HG03469 (cell line): ENCODE data around the gene ECE2.

Source experiments
- ATAC-seq: cut with Tn5 transposase; IDR thresholded peaks from one replicate; pipeline ENCODE4 v1.9.1; 2021; ENCODE audit warnings: mild to moderate bottlenecking, moderate library complexity, moderate number of reproducible peaks; ENCODE audit not compliant: unreplicated experiment

ECE2 gene

DNA sequence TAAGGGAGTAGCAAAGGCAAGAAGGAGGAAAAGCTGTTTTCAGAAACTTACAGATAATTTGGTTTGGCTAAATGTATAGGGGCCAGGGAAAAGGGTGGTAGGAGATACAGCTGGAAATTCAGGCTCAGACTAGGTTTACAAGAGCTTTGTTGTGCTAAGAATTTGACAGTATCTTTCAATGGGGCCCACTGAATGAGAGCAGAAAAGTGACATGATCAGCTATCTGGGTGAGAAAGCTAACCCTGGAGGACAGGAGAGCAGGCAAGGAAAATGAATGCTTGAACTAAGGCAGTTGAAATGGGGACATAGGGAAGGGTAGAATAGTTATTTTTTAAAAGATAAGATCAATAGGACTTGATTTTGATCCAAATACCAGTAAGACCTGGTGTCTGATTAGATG, 35.8 kb downstream of the ECE2 start:
- no peak for ATAC-seq

DNA sequence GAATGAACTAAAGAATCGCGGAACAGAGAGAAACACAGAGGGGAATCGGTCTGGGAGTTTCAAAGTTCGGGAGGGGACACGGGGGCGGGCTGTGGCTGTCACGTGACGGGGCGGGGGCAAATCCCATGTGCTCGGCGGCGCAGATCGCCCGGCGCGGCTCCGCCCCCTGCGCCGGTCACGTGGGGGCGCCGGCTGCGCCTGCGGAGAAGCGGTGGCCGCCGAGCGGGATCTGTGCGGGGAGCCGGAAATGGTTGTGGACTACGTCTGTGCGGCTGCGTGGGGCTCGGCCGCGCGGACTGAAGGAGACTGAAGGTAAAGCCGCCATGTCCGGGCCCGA, 38.5 kb downstream of the ECE2 start, which contains the start of gene EIF4G1:
Gene EIF4G1 (plus strand): TSS at position 244 of the 337 bp plus-strand sequence. CDS start 1,191 bp downstream, outside the sequence.
- ATAC-seq, result peak; percentile 82

DNA sequence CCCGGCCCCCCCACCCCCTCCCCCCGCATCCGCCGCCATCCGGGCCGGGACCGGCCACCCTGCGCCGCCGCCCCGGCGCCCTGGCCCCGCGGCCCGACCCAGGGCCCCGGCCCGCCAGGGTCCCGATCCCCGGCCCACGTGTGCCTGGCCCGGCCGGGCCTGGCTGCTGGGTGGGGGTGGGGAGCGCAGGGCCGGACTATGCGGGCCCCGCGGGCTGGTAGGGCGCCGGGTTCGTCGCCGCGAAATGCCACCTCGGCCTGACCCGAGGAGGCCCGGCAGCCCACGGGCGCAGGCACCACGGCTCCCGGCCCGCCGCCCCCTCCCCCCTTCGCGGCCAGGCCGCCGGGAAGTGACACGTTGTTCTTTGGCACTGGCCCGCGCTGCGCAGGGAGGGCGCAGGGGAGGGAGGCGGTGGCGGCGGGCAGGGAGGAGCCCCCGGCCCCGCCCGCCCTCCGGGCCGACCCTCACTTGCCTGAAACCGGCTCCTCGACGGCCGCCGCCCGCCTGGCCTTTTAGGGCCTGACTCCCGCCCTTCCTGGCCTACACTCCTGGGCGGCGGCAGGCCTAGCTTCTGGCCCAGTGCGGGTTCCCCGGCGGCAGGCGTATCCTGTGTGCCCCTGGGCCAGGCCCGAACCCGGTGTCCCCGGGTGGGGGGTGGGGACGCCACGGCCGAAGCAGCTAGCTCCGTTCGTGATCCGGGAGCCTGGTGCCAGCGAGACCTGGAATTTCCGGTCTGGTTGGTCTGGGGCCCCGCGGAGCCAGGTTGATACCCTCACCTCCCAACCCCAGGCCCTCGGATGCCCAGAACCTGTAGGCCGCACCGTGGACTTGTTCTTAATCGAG, 39.1 kb downstream of the ECE2 start:
- ATAC-seq, result peak; percentile 18

DNA sequence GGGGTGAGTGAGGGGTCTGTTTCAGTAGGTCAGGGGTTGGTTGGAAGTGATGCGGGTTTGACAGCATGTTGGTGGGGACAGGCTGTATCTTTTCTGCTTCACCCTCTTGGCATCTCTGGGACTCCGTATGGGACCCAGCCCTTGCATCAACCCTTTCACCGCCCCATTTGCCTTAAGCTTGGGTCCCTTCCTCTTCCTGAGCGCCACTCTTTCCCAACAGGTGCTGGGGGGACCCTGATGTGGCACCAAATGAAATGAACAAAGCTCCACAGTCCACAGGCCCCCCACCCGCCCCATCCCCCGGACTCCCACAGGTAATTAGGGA, 39.7 kb downstream of the ECE2 start:
- no peak for ATAC-seq

DNA sequence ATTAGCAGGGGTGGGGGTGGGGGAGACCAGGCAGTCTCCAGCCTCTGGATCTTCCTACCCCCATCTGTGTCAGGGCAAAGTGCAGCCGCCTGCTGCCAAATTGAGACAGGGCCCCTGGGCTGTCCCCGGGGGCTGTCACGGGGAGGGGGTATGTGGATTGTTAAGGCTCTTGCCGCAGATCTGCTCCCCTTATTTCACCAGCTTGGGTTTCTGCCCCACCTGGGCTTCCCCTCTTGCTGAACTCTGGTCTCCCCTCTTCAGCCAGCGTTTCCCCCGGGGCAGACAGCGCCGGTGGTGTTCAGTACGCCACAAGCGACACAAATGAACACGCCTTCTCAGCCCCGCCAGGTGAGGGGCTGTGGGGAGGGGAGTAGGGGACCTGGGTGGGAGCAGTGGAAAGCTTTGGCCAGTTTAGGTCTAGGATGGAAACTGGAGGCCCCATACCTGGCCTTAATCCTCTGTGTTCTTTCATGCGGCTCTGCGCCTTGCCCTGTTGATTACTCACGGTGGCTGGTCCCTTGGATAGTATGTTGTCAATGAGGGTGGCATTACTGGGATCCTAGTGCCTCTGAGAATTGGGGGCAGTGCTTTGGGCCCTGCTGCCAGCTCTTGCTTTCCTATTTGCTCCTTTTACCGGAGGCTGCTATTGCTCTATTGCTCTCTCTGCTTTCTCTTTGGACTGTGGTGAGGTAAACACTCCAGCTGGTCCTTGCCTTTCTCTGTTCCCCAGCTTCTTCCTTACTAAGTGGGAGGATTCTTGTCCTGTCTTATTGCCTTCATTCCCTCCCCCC, 40.2 kb downstream of the ECE2 start:
- no peak for ATAC-seq

DNA sequence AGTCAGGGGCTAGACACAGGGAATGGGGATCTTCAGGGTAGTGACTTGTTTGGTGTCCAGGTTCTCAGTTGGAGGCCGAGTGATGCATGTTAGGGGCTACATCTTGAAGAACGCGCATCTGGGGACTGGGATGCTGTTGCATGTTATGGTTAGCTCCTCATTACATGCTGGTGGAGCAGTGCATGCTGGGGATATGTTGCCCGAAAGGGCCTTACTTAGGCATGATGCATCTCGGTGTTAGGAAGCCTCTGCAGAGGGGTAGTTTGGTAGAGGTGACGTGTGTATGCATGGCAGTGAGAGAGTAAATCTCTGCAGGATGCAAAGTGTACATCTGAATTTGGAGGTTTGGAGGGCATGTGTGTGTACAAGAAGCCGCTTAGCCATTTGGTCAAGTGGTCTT, 41.0 kb downstream of the ECE2 start:
- no peak for ATAC-seq

DNA sequence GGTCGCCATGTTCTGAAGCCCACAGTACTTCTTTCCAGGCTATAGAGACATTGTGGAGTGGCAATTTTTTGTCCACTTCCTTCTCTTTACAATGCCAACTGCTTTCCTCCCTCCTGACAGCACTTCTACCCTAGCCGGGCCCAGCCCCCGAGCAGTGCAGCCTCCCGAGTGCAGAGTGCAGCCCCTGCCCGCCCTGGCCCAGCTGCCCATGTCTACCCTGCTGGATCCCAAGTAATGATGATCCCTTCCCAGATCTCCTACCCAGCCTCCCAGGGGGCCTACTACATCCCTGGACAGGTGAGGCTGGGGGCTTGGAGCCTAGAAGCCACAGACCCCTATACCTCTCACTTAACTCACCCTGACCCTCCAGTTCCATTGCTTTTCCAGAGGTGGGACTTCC, 41.4 kb downstream of the ECE2 start:
- no peak for ATAC-seq

DNA sequence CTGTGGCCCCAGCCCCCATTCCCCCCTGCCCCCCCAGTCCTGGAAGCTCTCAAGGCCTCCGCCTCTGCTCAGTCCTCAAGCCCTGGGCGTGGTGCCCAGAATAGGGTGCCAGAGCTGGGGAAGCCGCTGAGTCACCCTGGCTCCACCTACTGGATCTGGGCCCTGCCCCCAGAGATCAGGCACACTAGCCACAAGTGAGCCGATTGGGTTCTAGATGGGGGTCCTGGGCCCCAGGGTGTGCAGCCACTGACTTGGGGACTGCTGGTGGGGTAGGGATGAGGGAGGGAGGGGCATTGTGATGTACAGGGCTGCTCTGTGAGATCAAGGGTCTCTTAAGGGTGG, 44.3 kb downstream of the ECE2 start:
- ATAC-seq, result no peak

DNA sequence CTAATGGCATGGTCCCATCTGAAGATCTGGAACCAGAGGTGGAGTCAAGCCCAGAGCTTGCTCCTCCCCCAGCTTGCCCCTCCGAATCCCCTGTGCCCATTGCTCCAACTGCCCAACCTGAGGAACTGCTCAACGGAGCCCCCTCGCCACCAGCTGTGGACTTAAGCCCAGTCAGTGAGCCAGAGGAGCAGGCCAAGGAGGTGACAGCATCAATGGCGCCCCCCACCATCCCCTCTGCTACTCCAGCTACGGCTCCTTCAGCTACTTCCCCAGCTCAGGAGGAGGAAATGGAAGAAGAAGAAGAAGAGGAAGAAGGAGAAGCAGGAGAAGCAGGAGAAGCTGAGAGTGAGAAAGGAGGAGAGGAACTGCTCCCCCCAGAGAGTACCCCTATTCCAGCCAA, 45.8 kb downstream of the ECE2 start:
- no peak for ATAC-seq

DNA sequence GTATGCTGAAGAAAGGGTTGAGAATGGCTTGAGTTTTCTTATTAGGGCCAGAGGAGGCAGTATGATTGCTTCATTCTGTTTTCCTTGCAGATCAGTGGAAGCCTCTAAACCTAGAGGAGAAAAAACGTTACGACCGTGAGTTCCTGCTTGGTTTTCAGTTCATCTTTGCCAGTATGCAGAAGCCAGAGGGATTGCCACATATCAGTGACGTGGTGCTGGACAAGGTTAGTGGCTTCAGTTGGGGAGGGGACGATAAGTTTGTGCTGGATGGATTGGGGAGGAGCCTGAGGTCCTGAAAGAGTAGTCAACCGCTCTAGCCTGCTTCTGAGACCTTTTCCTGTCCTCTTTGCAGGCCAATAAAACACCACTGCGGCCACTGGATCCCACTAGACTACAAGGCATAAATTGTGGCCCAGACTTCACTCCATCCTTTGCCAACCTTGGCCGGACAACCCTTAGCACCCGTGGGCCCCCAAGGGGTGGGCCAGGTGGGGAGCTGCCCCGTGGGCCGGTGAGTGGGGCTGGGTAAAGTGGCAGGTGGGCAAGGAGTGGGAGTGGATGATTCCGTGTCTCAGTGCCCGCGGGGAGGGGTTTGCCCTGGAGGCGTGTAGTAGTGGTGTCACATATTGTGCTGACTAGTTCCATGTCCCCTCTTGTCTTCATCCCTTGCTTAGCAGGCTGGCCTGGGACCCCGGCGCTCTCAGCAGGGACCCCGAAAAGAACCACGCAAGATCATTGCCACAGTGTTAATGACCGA, 47.1 kb downstream of the ECE2 start:
- no peak for ATAC-seq

DNA sequence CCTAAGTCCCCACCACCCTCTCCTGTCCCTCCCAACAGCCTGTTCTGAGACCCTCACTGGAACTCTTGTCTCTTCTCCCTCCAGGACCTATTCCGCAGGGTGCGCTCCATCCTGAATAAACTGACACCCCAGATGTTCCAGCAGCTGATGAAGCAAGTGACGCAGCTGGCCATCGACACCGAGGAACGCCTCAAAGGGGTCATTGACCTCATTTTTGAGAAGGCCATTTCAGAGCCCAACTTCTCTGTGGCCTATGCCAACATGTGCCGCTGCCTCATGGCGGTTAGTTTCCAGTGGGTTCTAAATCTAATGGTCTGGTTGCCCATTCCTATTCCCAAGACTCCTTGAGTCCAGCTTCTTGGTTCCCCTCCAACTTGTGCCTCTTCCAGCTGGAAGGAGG, 47.9 kb downstream of the ECE2 start:
- ATAC-seq, result no peak

DNA sequence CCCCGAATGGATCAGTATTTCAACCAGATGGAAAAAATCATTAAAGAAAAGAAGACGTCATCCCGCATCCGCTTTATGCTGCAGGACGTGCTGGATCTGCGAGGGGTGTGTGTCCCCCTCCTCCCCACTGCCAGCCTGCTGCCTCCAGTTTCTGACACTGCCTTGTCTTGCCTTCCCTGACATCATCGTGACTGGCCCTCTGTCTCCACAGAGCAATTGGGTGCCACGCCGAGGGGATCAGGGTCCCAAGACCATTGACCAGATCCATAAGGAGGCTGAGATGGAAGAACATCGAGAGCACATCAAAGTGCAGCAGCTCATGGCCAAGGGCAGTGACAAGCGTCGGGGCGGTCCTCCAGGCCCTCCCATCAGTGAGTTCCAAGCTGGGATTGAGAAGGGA, 49.4 kb downstream of the ECE2 start:
- no peak for ATAC-seq

DNA sequence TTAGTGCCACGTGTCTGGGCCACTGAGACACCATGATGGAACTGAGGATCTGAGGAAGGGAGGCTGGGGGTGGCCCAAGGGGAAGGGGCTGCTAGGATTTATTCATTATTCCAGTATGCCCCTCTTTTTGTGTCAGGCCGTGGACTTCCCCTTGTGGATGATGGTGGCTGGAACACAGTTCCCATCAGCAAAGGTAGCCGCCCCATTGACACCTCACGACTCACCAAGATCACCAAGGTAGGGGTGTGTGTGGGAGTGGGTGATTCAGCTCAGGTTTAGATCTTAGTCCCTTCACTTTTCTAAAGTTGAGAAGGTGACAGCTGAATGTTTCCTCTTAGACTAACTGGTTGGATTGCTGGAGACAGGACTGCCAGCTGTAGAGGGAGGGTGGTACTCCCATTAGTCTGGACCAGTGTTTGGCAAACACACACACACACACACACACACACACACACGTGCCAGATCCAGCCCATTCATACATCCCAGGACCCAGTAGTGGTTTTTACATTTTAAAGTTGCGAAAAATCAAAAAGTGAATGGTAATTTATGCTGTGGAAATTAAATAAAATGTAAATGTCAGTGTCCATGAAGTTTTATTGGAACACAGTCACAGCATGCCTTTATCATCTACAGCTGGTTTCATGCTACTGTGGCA, 50.0 kb downstream of the ECE2 start:
- no peak for ATAC-seq

DNA sequence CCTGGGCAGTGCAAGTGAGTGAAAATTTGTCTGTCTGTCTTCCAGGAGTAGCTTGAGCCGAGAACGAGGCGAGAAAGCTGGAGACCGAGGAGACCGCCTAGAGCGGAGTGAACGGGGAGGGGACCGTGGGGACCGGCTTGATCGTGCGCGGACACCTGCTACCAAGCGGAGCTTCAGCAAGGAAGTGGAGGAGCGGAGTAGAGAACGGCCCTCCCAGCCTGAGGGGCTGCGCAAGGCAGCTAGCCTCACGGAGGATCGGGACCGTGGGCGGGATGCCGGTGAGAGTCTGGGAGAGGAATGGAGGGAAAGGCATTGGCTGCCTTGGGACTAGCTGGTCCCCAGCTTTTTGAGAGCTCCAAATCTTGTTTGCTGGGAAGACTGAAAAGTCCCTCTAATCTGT, 51.3 kb downstream of the ECE2 start:
- no peak for ATAC-seq

DNA sequence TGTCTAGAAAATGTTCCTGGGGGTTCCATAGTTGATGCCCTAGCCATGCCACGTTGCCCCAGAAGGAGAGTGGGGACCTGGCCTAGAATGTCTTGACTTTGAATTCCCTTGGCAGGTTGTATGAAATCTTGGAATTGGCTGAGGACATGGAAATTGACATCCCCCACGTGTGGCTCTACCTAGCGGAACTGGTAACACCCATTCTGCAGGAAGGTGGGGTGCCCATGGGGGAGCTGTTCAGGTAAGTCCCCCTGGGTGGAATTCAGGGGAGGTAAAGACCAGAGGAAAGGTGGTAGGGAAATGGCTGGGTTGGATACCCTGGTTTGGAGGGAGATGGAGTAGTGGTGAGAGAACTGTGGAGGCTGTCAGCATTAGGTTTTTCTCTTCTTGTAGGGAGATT, 52.7 kb downstream of the ECE2 start:
- no peak for ATAC-seq

DNA sequence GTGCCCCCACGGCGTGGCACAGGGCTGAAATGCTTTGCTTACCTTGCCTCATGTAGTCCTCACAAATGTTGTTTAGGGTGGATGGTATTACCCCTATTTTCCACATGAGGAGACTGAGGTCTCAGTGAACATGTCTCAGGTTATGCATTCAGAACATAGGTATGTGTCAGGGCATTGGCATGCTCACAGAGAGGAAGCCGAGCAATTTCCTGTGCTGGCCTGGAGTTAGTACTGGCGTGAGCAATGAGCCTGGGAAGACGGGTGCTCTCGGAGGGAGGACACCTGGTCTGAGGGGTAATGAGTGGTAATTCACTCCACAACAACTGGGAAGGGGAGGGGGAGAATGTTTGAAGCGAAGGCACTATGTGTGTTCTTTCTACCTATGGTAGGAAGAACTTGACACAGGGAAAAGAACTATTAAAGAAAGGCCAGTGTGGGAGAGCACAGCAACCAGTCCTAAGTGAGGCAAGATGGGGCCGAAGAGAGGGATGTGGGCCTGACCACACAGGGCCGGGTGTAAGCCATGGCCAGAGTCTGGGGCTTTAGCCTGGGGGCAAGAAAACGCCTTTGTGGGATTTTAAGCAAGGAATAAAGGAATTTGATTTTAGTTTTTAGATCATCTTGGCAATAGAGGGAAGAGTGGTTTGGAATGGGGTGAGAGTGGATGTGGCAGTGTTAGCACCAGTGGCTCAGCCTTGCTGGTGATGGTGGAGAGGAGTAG, 56.7 kb downstream of the ECE2 start:
- ATAC-seq, result no peak

DNA sequence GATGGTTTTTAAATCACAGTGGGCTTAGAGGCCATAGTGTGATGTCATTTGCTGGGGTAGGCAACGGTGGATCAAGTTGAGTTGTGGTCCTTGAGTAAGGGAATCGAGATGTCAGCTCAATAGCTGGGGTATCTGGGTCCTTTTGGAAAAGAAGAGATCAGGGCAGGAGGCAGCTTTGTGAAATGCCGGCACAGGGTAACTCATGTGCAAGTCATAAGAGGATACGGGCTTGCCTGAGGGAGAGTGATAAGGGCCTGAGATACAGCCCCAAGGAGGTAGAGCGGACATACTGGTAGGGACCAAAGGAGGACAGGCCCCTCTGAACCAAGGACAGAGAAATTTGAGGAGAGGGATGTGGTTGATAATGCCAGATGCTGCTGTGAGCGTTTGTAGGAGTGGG, 57.4 kb downstream of the ECE2 start:
- no peak for ATAC-seq

DNA sequence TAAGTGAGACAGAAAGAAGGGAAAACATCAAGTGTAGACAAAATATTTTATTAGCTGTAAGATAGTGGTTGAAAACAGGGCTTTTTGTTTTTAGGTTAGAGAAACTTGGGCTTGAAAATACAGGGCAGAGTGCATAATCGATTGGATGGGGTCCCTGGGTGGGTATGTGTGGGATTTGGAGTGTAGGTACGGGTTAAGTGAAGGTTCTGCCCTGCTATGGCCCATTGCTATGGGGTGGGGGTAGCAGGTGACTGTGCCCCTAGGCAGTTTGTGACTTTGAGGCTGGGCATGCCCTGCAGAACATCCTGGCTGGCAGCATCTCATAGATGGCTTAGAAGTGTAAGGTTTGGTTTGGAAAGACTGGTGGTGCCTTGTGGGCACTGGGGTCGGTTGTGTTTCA, 57.9 kb downstream of the ECE2 start:
- no peak for ATAC-seq

DNA sequence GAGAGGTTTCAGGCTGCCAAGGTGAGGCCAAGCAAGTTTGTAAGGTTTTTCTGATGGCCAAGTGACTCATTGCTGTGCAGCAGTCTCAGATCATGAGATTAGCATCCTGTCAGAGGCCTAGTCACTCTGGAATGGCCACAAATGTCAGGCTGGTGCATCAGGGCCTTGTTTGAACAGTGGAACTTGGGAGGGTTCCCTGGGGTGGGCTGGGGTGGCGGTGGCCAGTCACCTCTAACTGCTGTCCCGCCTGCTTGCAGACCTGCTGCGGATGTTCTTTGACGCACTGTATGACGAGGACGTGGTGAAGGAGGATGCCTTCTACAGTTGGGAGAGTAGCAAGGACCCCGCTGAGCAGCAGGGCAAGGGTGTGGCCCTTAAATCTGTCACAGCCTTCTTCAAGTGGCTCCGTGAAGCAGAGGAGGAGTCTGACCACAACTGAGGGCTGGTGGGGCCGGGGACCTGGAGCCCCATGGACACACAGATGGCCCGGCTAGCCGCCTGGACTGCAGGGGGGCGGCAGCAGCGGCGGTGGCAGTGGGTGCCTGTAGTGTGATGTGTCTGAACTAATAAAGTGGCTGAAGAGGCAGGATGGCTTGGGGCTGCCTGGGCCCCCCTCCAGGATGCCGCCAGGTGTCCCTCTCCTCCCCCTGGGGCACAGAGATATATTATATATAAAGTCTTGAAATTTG, 58.8 kb downstream of the ECE2 start:
- ATAC-seq, result no peak

DNA sequence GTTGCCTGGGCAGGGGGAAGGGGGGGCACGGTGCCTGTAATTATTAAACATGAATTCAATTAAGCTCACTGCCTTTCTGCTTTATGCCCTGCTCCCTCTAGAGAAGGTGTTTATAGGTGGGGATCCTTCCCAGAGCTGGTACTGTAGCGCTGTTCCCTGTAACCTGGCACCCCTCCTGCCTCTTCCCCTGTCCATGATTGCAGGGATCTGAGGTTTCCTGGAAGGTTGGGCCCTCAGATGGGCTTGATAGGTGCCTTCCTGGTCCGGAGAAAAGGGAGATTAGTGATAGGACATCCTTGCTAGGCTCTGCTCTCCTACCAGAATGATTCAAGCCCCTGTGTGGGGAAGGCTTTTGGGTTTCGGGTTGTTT, 59.5 kb downstream of the ECE2 start:
- no peak for ATAC-seq
